GM18861 (cell line): ENCODE results near the gene XXYLT1.

ENCODE experiments used
- ATAC-seq: cut with Tn5 transposase; IDR thresholded peaks from one replicate; pipeline ENCODE4 v1.9.1; 2021; ENCODE audit not compliant: unreplicated experiment

The XXYLT1 gene

GRCh38 chr3:195036203-195036505 is 234.8 kb downstream of the XXYLT1 start:
- ATAC-seq = no peak

- no peak for ATAC-seq
Measured at GRCh38 chr3:195035345-195036202, 235.4 kb downstream of the XXYLT1 start.

GRCh38 chr3:195034541-195034940 is 236.4 kb downstream of the XXYLT1 start:
- ATAC-seq = no peak

- no peak for ATAC-seq
Measured at GRCh38 chr3:195034101-195034500, 236.9 kb downstream of the XXYLT1 start.

- no peak for ATAC-seq
Measured at GRCh38 chr3:195033531-195034091, 237.3 kb downstream of the XXYLT1 start.

- no peak for ATAC-seq
Measured at GRCh38 chr3:195032955-195033354, 238.0 kb downstream of the XXYLT1 start.

GRCh38 chr3:195032106-195032759 is 238.7 kb downstream of the XXYLT1 start:
- no peak for ATAC-seq

GRCh38 chr3:195031574-195032003 is 239.4 kb downstream of the XXYLT1 start:
- ATAC-seq = no peak

- ATAC-seq = no peak
Measured at GRCh38 chr3:195030791-195031321, 240.1 kb downstream of the XXYLT1 start.

GRCh38 chr3:195028877-195029606 is 241.9 kb downstream of the XXYLT1 start:
- ATAC-seq = no peak

GRCh38 chr3:195025884-195026200 is 245.1 kb downstream of the XXYLT1 start:
- ATAC-seq = no peak

- ATAC-seq = no peak
Measured at GRCh38 chr3:195025056-195025883, 245.7 kb downstream of the XXYLT1 start.

- no peak for ATAC-seq
Measured at GRCh38 chr3:195023989-195024388, 247.0 kb downstream of the XXYLT1 start.

GRCh38 chr3:195023576-195023975 is 247.4 kb downstream of the XXYLT1 start:
- ATAC-seq = no peak

GRCh38 chr3:195021692-195022091 is 249.3 kb downstream of the XXYLT1 start:
- ATAC-seq = no peak

- ATAC-seq = no peak
Measured at GRCh38 chr3:195020921-195021320, 250.0 kb downstream of the XXYLT1 start.

GRCh38 chr3:195020185-195020584 is 250.8 kb downstream of the XXYLT1 start:
- no peak for ATAC-seq

- ATAC-seq = no peak
Measured at GRCh38 chr3:195019335-195019734, 251.6 kb downstream of the XXYLT1 start.
